Raji (cell line): ENCODE measurements around the gene SLC25A43.

Source experiments
- POLR2A ChIP-seq: IDR thresholded peaks from 2 replicates; pipeline ENCODE4 v1.6.1; 2011; ENCODE audit warnings: low read depth, low read length, control low read depth; ENCODE audit not compliant: insufficient read depth

Gene SLC25A43

GRCh38 chrX:119442286-119442685, 43.1 kb downstream of the SLC25A43 start:
- no peak for TF ChIP-seq POLR2A

DNA sequence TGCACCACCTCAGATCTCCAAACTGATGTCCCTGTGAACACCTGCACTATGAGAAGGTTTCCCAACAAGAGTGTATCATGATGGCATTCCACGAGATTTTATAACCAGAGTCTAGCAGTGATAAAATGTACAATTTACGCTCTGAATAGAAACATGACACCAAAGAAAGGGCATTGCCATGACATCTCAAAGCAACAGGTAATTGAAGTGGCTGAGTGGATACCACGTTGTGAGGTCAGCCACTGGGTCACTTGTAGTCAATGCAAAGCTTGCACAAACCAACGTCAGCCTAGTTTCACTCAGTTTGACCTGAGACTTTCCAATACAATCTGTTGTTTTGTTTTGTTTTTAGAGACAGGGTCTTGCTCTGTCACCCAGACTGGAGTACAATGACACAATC, 54.1 kb downstream of the SLC25A43 start:
- TF ChIP-seq POLR2A: no peak

- no peak for TF ChIP-seq POLR2A
Observed at GRCh38 chrX:119455264-119455663, 56.1 kb downstream of the SLC25A43 start.

GRCh38 chrX:119459181-119459580, 60.0 kb downstream of the SLC25A43 start:
- TF ChIP-seq POLR2A: no peak

DNA sequence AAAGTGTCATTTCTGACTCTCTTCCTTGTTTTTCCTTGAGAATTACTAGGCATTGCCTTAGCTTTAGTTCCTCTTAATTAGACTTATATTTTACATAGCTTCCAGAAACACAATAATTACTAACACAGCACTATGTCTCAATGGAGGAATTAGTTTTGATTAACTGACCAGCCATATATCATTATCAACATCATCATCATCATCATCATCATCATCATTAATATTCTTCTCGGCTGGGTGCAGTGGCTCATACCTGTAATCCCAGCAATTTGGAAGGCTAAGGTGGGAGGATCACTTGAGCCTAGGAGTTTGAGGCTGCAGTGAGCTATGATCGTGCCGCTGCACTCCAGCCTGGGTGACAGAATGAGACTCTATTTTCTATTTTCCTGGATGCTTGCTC, 66.4 kb downstream of the SLC25A43 start:
- no peak for TF ChIP-seq POLR2A

- TF ChIP-seq POLR2A: no peak
Observed at GRCh38 chrX:119466970-119467369, 67.8 kb downstream of the SLC25A43 start.

- no peak for TF ChIP-seq POLR2A
Observed at GRCh38 chrX:119467433-119467832, 68.3 kb downstream of the SLC25A43 start.

DNA sequence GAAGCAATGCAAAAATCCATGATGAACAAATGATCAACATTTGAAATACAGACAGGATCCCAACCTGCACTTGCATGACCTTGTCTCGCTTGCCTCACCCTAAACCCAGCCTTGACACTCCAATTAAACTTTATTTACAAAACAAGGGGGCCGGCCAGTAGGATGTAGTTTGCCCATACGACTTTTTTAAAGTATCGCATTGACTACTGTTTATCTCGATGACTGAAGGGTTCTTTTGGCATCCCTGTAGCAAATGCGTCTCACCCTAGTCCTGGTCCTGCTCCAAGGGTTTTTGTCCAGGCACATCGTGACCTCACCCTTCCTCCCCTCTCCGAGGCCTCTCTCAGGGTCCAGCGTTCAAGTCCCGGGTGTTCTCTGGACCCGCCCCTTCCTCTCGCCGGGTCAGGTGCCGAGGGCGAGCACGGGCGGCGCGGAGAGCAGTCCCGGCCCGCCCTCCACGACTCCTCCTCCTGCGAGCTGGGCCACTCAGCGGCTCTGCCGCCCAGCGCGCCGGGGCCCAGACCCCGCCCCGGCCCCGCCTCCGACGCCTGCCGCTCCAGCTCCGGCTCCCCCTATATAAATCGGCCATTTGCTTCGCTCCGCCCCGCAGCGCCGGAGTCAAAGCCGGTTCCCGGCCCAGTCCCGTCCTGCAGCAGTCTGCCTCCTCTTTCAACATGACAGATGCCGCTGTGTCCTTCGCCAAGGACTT, 68.9 kb downstream of the SLC25A43 start, which contains the start of gene SLC25A5:
SLC25A5 (plus strand) TSS at position 603 of the 709 bp plus-strand sequence; CDS start at position 675, 72 bp downstream.
- TF ChIP-seq POLR2A: peak; percentile 90

- TF ChIP-seq POLR2A: no peak
Observed at GRCh38 chrX:119468551-119469312, 69.6 kb downstream of the SLC25A43 start.

- no peak for TF ChIP-seq POLR2A
Observed at GRCh38 chrX:119469313-119469635, 70.1 kb downstream of the SLC25A43 start.

DNA sequence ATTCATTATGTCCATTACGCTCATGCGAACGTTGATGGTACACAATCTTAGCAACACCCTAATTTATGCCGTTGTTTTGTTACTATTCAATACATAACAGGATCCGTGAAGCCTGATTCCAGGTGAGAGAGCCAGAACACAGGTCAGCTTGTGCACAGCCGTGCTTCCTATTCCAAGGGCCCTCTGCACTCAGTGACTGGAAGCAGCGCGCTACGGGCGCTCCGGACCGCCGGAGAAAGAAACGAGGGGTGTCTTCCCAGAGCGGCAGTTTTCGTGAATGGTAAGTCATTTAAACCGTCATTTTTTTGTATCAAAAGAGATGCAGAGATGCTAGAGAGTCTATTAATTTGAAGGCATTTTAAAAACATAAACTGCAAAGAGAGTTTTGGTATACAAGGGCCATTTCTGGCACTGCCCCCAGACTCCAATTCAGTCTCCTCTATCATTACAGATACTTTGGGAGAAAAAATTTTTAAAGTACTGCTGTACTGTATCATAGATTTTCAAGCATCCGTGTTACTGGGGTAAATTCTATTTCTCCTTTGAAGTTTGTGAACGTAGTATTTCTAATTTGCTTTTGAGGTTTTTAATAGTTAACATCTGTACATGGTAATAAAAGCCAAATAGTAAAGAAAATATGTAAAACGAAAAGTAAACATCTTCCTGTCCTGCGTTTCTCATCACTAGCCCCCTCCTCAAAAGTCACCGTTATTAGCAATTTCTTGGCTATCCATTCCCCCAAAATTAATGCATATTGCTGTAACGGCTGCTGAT, 75.7 kb downstream of the SLC25A43 start:
- TF ChIP-seq POLR2A: no peak

DNA sequence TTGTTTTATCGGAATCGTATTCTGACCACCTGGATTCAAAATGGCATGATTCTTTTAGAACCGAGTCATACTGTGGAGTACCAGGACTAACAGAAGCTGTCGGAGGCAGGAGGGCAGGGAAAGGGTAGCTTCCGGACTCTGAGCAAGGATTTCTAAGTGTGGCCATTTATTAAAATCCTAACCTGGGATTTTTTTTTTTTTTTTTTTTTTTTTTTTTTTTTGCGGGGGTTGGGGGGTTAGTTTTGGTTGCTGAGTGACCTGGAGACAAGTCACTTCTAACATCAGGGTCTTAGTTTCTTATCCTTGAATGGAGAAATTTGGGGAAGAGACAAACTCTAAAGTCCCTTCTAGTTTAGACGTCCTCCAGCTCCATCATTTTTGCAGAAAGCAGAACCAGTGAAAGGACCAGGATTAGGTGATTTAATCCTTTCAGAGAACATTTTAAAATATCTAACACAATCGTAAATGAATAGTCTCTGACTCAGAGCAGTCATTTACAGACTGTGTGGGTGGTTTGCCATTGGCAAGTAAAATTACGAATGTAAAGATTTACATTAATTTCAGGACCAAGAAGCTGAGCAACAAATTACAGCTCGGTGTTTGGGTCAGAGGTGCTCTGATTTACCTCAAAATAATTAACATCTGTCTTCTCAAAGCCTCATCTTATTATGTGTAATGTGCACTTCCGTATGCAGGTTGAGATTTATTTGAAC, 76.4 kb downstream of the SLC25A43 start:
- no peak for TF ChIP-seq POLR2A

- TF ChIP-seq POLR2A: no peak
Observed at GRCh38 chrX:119477812-119478232, 78.7 kb downstream of the SLC25A43 start.

DNA sequence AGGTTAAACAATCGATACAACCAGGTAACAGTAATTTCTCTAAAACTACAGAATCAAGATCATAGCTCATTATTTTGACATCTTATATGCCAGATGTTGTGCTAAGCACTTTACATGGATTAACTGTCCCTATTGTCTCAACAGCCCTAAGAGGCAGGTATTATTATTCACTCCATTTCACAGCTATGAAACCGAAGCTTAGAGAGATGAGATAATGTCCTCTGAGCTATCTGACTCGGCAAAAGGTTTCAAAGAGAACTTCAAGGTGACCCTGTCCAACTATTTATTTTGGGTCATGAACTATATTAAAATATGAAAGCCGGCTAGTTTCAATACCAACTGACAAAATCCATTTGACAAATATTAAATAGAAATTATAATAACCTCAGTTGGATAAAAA, 79.4 kb downstream of the SLC25A43 start:
- TF ChIP-seq POLR2A: no peak

DNA sequence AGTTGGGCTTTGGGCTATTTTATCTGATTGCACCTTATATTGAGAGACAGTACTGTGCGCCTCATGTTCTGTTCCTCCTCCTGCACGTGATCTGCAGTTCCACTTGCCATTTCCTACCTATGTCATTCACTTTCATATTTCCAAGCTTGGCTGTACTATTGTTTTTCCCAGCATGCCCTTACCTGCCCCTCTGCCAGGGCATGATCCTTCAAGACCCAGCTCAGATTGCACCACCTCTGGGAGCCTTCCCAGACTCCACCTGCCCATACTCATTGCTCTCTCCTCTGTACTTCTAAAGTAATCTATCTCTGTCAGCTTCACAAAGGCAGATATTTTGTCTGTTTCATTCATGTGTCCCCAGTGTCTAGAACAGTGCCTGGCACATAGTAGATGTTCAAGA, 80.7 kb downstream of the SLC25A43 start:
- TF ChIP-seq POLR2A: no peak
